VCaP (cell line): ENCODE measurements around the gene AATK.
"Not testable (repeated sequence)": the region's sequence is repeated elsewhere in the genome, so short reads cannot be mapped to it uniquely, and the experiment has no call there.

ENCODE experiments used
- H3K27ac ChIP-seq: fragments of 450-650 bp; 2 replicates; pipeline ENCODE4 v1.5.1; 2017
- CTCF ChIP-seq: fragments of 450-650 bp; conservative IDR thresholded peaks from 2 replicates; pipeline ENCODE4 v1.5.1; 2017; ENCODE audit warnings: mild to moderate bottlenecking, moderate library complexity

AATK gene

GRCh38 chr17:81158688-81159590, 7.1 kb downstream of the AATK start:
- no peak overlapping the region for H3K27ac ChIP-seq
- no peak for TF ChIP-seq CTCF

DNA sequence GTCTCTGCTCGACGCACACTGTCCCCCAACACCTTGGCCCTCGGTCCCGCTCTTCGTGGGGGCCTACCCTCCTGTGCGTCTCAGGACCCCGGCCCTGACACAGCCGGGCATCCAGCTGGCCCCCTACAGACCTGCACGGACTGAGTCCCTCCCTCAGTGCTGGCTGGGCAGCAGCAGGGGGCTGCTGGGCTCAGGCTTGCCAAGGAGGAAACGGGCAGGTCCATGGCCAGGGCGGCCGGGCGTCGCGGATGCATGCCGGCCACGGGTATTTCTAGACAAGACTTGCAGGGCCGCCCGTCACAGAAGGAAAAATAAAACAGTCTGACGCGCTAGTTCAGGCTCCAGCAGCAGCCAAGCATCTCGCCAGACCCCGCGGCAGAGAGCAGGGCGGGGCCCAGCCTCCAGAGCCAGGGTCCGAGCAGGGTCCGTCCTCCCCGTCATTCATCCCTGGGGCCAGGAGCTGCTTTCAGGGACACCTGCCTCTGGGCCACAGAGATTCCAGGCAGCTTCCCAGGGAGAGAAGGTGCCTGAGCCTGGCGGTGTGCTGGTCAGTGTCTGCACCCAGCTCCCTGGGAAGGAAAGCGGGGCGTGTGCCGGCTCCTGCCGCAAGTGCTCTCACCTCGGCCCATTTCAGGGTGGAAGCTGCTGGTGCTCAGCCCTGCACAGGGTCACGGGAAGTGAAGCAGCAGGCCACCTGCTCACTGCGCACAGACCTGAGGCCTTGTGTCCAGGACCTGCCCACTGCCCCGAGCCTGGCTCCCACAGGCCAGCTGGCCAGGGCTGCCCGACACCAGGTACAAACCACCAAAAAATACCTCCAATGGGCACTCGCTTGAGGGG, 8.0 kb downstream of the AATK start:
- no peak overlapping the region for H3K27ac ChIP-seq
- no peak for TF ChIP-seq CTCF

GRCh38 chr17:81156866-81157805, 8.9 kb downstream of the AATK start:
- no peak overlapping the region for H3K27ac ChIP-seq
- TF ChIP-seq CTCF = no peak

DNA sequence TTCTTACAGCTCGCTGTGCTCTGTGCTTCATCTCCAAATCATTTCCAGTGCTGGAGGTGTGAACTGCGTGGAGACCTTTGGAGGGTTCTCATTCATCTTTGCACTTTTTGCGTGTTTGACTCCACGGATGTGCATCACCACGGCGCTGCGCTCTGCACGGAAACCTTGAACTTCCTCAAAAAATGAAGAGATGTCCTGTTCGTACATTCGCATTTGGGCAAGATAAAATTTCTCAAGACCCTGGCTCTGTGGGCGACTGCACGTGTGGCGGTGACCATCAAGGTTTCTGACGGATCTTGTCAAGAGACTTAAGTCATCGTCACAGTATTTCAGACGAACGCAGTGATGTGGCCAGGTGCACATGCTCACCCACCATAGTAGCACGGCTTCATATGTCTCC, 11.1 kb downstream of the AATK start:
- no peak for TF ChIP-seq CTCF
- H3K27ac ChIP-seq = no peak overlapping the region

DNA sequence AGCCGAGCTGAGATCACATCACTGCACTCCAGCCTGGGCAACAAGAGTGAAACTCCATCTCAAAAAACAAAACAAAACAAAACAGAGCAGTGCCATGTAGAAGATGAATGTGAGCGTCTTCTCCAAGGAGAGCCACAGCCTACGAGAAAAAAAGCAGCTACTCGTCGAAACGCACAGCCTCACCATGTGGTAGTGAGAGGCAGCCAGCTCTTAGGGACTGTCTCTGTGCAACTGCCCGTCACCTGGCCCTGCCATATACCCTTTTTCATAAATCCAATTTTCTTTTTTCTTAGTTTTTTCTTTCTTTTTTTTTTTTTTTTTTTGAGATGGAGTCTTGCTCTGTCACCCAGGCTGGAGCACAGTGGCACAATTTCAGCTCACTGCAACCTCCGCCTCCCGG, 12.0 kb downstream of the AATK start:
- H3K27ac ChIP-seq = not testable (repeated sequence)

GRCh38 chr17:81153340-81153803, 12.6 kb downstream of the AATK start:
- no peak for TF ChIP-seq CTCF
- H3K27ac ChIP-seq = no peak overlapping the region

DNA sequence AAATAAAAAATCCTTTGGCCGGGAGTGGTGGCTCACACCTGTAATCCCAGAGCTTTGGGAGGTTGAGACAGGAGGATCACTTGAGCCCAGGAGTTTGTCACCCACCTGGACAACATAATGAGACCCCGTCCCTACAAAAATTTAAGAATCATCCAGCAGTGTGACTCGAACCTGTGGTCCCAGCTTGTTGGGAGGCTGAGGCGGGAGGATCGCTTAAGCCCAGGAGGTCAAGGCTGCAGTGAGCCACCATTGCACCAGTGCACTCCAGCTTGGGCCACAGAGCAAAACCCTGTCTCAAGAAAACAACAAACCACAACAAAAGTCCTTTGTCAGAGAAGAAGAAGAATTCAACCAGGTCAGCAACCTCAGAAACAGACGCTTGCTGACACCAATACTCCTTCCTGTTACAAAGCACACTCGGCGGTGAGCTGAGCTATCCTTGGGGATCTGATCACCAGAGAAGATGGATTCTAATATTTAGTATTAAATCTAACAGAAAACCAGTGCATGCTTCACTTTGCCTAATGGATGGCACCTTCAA, 13.7 kb downstream of the AATK start:
- TF ChIP-seq CTCF = no peak

More for the DNA sequence above, 13.7 kb downstream of the AATK start:
- H3K27ac ChIP-seq = no peak overlapping the region
